ENCODE measurements around the gene MACC1. TPM values are rescaled to one million over a fixed set of nuclear protein-coding genes. Genes with fewer than 3 reads are reported as not detected.
"Not testable (repeated sequence)": the region's sequence is repeated elsewhere in the genome, so short reads cannot be mapped to it uniquely, and the experiment has no call there.

The MACC1 gene
- total RNA-seq, 1 donor from 2014 or later, result 0.13 TPM

DNA sequence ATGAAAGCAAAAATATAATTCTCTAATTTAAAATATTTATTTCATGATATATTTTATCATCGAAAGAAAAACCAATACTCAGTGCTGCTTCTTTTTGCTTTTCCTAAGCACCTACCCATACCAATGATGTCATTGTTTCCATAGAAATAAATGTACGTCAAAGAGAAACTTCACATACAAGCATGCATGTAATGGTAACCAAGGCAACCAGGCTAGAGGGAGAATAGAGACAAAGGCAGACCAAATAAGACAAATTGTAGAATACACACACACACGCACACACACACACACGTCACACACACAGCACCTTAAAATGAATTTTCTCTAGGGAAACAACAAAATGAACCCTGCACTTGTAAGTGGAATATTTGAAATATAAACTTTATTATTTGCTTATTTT lies 75.5 kb downstream of the MACC1 start:
- intact Hi-C loops (cut with DNase I), result no loop called here
- no peak for DNase-seq (ENCODE audit: low spot score)

DNA sequence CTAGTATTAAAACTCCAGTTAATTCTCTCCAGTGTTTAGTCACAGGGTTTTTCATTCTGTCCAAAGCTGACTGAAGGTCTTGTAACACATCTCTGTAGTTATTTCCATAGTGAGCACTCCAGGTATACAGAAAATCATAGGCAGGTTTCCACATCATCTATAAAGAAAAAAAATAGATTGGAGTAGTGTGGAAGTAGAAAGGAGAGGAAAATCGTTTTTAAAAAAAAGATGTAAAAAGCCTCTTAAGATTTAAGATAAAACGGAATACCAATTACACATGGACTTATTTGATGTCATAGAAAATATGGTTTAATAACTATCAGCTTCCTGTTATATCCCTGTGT lies 76.2 kb downstream of the MACC1 start:
- no peak for DNase-seq (ENCODE audit: low spot score)
- intact Hi-C loops (cut with DNase I), result no loop called here

DNA sequence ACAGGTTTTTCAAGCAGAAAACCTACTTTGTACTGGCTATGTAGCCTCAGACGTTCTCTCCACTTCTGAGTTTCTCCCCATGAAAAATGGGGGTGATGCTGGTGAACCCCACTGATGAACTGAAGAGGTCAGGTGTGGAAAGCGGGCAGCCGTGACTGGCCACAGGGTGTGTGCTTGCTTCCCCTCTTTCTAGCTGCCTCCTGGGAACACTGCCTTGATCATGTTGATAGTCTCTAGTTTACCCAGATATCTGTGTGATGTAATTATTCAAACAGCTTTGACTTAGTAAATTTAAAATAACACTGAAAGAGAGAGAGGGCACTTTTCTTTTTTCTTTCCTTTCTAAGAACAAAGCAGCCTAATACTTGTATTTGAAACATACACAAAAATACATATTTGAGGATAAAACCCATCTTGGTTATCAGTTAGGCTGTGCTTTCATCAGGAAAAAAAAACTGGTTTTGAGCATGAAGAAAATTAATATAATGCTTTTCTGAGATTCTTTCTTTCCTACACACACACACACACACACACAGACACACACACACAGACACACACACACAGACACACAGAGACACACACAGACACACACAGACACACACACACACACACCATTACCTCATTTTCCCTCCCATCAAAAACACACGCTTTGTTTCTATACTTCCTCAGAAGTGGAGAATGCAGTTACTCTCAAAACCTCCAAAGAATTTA lies 76.7 kb downstream of the MACC1 start:
- intact Hi-C loops (cut with DNase I), result no loop called here
- no peak for DNase-seq (ENCODE audit: low spot score)

DNA sequence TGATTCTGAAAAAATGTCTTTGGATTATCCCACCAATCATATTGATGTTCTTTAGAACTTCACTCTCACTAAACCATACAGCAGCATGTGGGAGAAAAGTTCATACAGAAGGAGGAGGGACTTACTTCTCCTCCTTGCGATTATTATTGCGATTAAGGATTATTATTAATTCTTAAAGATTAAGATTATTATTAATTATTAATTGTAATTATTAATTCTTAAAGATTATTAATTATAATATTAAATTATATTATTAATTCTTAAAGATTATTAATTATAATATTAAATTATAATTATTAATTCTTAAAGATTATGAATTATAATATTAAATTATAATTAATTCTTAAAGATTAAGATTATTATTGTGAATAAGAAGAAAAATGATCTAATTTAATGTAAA lies 80.5 kb downstream of the MACC1 start:
- intact Hi-C loops (cut with DNase I), result no loop called here
- DNase-seq (ENCODE audit: low spot score), result no peak

DNA sequence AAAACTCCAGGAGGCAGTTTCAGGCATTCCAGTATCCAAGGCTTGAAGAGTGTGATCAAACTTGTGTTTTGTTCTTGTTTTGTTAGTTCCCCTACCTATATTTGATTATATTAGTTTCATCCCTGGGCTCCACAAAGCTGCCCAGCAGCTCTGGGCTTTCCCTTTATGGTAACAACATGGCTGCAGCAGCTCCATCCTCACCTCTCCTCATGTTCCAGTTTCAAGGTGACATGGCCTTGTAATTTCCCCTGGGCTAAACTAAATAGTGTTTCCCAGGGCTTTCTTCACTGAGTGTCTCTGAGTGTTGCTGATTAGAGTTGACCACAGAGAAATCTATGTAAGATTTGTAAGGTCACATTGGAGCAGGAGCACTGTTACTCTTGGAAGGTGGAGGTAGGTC lies 83.4 kb downstream of the MACC1 start:
- intact Hi-C loops (cut with DNase I), result no loop called here
- DNase-seq (ENCODE audit: low spot score), result no peak

DNA sequence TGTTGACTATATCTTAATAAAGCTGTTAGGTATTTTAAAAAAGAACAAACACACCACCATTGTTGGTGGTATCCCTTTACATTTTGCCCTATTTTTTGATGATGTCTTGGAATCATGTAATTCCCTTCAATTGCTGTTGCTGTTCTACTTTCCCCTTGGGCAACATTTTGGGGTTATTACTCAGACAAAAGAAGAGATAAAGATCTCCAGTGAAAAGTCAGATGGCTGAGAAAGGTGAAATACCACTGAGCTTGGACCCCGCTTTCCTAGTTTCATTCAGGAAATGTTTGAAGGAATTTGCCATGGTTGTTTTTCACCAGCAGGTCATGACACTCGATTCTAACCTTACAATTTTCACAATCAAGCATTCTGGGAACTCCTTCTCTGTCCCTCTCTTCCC lies 84.6 kb downstream of the MACC1 start:
- intact Hi-C loops (cut with DNase I), result no loop called here
- no peak for DNase-seq (ENCODE audit: low spot score)

DNA sequence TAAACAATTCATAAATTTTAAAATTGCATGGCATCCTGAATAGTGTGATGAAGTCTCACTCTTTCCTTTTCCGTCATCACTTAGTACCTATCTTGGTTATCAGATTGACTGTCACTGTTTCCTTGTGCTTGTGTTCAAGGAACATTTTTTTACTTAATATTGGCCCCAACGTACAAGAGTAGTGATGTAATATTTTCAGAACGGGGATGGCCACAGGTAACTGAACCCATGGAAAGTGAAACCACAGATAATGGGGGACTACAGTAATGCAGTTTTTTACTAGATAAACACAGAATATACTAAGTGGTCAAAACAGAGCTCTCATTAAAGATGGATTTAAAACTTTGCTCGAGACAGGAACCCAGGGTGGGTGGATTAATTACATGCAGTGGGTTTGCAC lies 85.4 kb downstream of the MACC1 start:
- no peak for DNase-seq (ENCODE audit: low spot score)
- intact Hi-C loops (cut with DNase I), result no loop called here

DNA sequence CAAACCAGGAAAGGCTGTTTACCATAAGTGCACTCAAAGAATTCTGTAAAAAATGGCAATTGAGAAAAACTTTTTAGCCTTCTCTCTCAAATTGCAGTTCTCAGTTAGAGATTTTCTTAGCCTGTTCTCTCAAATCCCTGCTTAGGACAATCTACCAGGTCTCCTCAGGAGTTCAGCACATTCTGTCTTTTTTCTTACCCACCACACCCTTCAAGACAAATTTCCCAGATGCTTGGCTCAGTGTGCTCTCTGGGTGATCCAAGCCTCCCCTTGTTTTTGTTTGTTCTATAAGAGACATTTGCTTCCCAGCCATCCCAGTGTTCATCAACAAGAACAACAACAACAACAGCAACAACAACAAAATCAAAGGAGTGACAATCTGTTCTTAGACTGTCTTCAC lies 87.3 kb downstream of the MACC1 start:
- intact Hi-C loops (cut with DNase I), result no loop called here
- no peak for DNase-seq (ENCODE audit: low spot score)

DNA sequence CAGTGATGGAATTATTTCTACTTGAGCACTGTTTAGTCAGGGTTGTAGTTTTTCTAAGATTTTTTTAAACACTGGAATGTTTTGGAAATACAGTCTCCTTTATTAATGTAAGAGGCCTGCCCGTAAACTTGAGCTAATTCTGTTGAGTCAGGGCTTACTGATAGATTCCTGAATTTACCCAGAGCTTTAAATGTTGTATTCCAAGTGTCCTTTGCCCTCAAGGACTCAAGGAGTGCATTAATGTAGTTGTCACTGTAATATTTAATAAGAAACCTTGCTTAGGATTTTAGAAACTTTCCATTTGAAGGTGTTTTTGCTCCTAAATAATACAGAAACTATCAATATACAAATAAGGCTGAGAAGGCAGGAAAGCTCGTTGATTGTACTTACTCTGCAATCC lies 89.2 kb downstream of the MACC1 start:
- intact Hi-C loops (cut with DNase I), result no loop called here
- DNase-seq (ENCODE audit: low spot score), result no peak

DNA sequence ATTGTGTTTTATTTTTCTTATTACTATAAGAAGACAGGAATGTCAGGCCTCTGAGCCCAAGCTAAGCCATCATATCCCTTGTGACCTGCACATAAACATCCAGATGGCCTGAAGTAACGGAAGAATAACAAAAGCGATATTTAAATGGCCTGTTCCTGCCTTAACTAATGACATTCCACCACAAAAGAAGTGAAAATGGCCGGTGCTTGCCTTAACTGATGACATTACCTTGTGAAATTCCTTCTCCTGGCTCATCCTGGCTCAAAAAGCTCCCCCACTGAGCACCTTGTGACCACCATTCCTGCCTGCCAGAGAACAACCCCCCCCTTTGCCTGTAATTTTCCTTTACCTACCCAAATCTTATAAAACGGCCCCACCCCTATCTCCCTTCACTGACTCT lies 91.1 kb downstream of the MACC1 start:
- DNase-seq (ENCODE audit: low spot score); intact Hi-C loops (cut with DNase I): not testable (repeated sequence)

DNA sequence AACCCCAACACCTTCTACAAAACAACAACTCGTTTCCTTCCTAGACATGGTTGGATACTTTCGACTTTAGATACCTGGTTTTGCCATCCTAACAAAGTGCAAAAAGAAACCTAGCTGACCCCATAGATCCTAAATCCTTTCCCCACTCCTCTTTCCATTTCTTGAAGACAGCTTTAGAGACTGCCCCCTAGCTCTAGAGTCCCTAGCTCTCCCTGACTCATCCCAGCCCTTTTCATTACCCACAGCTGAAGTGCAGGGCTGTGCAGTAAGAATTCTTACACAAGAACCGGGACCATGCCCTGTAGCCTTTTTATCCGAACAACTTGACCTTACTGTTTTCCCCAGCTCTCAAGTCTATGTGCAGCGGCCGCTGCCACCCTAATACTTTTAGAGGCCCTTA lies 93.1 kb downstream of the MACC1 start:
- intact Hi-C loops (cut with DNase I), result not testable (repeated sequence)

DNA sequence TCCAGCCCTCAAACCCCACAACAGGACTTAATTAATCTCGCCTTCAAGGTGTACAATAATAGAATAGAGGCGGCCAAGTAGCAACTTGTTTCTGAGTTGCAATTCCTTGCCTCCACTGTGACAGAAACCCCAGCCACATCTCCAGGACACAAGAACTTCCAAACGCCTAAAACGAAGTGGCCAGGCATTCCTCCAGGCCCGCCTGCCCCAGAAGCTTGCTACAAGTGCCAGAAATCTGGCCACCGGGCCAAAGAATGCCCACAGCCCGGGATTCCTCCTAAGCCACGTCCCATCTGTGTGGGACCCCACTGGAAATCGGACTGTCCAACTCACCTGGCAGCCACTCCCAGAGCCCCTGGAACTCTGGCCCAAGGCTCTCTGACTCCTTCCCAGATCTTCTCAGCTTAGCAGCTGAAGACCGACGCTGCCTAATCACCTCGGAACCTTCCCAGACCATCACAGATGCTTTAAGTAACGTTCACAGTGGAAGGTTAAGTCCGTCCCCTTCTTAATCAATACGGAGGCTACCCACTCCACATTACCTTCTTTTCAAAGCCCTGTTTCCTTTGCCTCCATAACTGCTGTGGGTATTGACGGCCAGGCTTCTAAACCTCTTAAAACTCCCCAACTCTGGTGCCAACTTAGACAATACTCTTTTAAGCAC lies 94.4 kb downstream of the MACC1 start:
- DNase-seq (ENCODE audit: low spot score); intact Hi-C loops (cut with DNase I): not testable (repeated sequence)

More for the DNA sequence above, 93.1 kb downstream of the MACC1 start:
- DNase-seq (ENCODE audit: low spot score), result not testable (repeated sequence)

DNA sequence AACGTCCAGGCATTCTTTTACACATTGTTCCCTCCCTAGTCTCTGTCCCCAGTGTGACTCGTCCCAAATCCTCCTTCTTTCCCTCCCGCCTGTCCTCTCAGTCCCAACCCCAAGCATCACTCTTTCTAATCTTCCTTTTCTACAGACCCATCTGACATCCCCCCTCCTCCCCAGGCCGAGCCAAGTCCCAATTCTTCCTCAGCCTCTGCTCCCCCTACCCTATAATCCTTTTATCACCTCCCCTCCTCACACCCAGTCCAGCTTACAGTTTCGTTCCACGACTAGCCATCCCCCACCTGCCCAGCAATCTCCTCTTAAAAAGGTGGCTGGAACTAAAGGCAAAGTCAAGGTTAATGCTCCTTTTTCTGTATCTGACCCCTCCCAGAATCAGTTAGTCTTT lies 95.1 kb downstream of the MACC1 start:
- intact Hi-C loops (cut with DNase I), result no loop called here
- no peak for DNase-seq (ENCODE audit: low spot score)

DNA sequence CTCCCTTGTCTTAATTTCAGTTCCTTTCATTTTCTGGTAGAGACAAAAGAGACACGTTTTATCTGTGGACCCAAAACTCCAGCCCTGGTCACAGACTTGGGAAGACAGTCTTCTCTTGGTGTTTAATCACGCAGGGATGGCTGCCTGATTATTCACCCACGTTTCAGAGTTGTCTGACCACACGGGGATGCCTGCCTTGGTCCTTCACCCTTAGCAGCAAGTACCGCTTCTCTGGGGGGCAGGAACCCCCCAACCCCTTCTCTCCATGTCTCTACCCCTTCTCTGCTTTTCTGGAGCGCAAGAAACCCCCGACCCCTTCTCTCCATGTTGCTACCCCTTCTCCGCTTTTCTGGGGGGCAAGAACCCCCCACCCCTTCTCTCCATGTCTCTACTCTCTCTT lies 95.8 kb downstream of the MACC1 start:
- no peak for DNase-seq (ENCODE audit: low spot score)

DNA sequence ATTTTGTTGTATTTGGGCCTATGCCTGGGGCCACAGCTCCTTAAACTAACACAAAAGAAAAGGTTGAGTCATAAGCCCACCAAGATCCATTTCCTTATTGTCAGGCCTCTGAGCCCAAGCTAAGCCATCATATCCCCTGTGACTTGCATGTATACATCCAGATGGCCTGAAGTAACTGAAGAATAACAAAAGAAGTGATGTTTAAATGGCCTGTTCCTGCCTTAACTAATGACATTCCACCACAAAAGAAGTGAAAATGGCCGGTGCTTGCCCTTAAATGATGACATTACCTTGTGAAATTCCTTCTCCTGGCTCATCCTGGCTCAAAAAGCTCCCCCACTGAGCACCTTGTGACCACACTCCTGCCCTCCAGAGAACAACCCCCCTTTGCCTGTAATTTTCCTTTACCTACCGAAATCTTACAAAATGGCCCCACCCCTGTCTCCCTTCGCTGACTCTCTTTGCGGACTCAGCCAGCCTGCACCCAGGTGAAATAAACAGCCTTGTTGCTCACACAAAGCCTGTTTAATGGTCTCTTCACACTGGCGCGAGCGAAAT lies 96.5 kb downstream of the MACC1 start:
- DNase-seq (ENCODE audit: low spot score); intact Hi-C loops (cut with DNase I): not testable (repeated sequence)

More for the DNA sequence above, 95.8 kb downstream of the MACC1 start:
- intact Hi-C loops (cut with DNase I), result no loop called here

DNA sequence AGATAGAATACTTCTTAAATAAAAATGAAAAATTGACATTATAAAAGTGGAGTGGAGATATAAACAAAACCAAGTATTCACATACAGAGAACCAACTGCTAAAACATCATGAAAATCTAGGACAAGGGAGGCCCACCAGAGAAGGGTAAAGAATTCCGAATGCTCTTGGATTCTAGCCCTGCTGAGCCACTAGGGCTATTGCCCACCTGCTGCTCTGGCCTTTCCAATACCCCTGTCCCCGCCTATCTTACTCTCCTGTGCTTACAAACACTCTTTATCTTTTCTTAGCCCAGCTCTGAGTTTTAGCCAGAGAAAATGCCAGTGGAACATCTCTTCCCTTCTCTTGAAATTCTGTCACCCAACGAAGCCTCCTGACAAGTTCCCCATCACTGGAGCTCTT lies 100.3 kb downstream of the MACC1 start:
- intact Hi-C loops (cut with DNase I), result no loop called here
- DNase-seq (ENCODE audit: low spot score), result no peak

DNA sequence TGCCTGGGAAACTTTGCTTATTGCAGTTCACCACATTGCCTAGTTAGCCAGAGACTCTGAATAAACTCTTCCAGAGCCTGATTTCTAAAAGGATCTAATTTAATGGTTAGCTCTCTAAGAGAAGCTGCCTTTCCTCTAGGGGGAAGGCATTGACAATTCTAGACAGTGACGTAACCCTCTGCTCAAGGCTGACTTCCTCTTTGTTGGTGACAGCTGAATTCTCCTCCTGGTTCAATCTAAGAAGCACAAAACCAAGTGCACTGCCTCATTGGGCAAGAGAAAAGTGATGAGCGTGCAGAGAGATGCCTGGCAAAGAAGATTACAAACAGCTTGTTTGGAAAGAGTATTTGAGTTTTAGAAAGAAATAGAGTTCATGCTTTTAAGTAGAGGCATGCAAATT lies 102.7 kb downstream of the MACC1 start:
- no peak for DNase-seq (ENCODE audit: low spot score)
- intact Hi-C loops (cut with DNase I), result no loop called here

DNA sequence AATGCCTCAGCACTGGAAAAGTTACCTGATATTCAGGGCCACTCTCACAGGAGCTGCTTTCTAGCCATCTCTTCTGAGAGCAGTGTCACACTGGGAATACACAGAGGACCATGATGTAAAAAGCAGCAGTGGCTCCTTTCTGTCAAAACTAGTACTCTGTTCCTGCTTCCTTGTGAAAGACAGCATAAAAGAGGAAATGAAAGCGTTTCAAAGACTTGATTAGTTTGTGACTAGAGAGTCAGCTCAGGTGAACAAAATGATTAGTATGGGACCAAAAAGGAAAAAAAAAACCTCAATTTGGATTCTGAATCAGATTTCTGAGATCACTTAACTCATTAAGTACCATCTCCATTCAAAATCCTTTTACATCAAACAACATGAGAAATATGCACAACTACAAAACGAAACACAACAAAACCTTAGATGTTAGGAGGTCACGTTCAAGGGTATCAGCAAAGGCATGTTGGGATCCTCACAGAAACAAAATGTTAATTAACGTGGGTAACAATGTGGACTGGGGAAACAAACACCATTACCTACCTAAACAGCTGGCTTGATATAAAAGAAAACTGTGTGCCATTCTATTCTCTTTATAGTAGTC lies 103.7 kb downstream of the MACC1 start:
- intact Hi-C loops (cut with DNase I), result no loop called here
- no peak for DNase-seq (ENCODE audit: low spot score)

DNA sequence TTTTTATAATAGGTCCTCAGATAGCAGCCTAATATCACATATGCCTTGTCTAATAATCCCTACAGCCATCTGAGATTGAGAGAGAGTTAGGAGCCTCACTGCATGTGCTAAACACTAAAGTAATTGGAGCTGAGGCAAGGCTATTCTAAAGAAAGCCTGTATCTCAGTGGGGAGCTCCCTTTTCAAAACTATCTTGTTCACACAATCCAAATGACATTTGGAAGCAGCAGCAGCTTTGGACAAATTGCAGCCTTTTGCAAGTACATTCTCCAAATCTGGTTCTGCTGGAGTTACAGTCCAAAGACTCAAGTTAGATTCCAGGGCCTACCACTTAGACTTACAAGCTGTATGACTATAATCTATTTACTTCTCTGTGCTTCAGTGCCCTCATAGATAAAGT lies 104.5 kb downstream of the MACC1 start:
- intact Hi-C loops (cut with DNase I), result no loop called here

DNA sequence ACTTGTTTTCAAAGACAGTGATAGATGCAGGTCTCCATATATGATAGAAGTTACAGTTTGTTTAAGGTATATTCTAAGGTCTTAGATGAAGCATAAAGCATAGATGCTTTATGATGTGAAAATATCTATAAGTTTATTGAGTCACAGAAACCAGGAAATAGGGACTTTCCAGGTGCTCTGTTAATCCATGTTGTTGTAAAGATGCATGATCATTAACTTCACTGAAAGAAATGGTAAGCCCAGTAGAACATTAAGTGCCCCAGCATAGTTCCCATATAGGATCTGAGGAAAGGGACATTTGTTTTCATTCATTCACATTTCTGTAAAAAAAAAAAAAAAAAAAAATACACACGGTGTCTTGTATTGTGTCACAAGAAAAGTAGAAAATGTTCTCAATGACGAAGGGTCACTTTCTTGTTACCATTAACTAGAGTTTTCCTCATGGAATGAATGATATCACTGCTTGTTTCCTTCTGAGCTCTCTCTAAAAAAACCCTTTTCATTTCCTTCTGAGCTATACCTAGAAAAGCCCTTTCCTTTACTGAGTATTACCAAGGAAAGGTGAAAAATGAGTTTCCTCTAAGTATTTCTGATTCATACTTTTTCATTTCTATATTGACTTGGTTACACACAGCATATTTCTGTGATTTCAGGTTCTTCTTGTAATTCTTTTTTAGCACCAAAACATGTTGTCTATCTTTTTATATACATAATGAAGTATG lies 105.2 kb downstream of the MACC1 start:
- no peak for DNase-seq (ENCODE audit: low spot score)
- intact Hi-C loops (cut with DNase I), result no loop called here

More for the DNA sequence above, 104.5 kb downstream of the MACC1 start:
- no peak for DNase-seq (ENCODE audit: low spot score)
